ENCODE results near the gene SLCO4A1.
A peak's percentile ranks its signal among the peaks of the same experiment; 100 is the strongest.

SLCO4A1 gene

DNA sequence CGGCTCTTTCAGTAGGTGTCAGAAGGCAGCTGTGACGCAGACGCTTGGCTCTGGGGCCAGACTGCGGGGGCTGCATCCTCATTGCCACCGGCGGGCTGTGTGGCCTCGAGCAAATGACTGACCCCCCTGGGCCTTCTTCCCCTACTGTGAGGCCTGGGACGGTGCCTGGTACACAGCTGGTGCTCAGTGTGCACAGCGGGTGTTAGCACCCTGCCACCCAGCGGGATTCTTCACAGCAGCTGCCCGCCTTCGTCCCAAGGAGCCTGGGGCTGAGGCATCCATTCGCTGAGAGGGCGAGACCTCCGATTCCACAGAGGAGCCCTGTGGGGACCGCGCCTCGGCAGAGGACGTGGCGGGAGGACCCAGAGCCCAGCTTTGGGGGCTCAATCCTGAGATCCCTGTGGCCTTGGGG, 10.6 kb downstream of the SLCO4A1 start:
- no peak for DNase-seq

DNA sequence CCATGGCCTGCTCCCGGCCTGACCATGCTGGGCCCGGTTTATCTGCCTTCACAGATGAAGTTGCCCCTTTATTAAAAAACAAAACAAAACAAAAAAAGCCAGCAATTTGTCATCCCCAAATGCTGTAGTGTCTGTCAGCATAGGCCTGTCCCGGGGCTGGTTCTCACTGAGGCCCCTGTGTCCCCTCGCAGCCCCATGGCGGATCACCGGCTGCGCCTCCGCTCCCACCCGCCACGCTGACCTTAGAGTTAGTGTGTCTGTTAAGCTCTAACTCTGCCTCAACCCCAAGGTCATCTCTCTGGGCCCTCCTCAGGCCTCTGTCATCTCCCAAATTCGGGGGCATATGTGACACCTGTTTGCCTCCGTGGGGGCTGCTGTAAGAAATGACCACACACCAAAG, 11.1 kb downstream of the SLCO4A1 start:
- DNase-seq: no peak

DNA sequence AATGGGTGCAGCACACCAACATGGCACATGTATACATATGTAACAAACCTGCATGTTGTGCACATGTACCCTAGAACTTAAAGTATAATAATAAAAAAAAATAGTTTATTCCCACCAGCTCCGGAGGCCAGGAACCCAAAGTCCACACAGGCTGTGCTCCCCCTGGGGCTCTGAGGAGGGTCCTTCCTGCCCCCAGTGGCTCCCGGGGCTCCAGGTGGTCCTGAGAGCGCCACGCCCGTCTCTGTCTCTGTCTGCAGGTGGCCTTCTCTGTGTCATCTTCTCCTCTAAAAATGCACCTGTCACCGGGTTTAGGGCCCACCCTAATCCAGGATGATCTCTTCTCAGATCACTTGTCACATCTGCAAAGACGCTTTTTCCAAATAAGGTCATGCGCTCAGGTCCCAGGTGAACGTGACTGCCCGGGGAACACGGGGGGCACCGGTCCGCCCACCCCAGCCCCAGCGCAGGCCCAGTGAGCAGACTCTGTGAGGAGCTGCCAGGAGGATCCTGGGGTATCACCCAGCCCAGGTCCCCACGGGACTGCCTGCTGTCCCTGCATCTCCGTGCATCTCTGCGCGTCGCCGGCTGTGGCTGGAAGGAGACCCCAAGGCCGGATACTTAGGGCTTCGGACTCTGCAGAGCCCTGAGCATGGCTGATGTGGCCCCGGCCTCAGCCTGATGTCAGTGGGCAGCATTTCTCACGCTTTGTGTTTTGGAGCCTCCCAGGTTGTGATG, 11.8 kb downstream of the SLCO4A1 start:
- no peak for DNase-seq

GRCh38 chr20:62655282-62656196, 13.2 kb downstream of the SLCO4A1 start:
- DNase-seq: no peak

GRCh38 chr20:62656197-62656918, 14.1 kb downstream of the SLCO4A1 start:
- DNase-seq: no peak

- no peak for DNase-seq
Measured at GRCh38 chr20:62656919-62657588, 14.8 kb downstream of the SLCO4A1 start.

DNA sequence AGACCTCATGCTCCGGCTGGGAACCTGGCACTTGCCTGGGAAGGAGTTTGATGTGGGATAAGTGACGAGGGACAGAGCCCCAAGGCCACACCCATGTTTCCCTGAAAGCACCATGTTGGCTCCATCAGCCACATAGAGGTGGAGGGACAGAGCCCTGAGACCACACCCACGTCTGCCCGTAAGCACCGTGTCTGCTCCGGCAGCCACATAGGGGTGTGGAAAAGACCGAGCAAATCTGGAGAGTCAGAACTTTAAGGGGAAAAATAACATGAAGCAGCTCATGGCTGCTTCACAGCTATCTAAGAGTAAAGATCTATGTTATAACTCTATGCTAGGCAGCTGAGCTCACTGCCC, 15.3 kb downstream of the SLCO4A1 start:
- no peak for DNase-seq

DNA sequence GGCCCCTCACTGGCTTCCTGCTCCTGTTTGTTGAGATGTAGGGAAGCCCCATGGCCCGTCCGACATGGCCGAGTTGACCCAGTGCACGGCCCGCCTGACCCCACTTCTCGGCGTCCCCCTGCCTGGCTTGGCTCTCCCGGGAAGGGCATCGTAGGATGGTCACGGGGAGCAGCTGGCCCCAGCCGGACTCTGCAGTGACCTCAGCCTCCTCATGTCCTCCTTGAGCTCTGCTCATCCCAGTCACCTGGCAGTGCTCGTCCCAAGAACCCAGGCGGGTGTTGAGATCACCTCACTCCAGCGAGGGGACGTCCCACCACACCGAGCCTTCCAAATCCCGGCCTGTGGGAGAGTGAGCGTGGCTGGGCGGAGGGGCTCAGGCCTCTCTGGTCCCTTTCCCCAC, 15.7 kb downstream of the SLCO4A1 start:
- DNase-seq: no peak

GRCh38 chr20:62658593-62659178, 16.4 kb downstream of the SLCO4A1 start:
- no peak for DNase-seq

DNA sequence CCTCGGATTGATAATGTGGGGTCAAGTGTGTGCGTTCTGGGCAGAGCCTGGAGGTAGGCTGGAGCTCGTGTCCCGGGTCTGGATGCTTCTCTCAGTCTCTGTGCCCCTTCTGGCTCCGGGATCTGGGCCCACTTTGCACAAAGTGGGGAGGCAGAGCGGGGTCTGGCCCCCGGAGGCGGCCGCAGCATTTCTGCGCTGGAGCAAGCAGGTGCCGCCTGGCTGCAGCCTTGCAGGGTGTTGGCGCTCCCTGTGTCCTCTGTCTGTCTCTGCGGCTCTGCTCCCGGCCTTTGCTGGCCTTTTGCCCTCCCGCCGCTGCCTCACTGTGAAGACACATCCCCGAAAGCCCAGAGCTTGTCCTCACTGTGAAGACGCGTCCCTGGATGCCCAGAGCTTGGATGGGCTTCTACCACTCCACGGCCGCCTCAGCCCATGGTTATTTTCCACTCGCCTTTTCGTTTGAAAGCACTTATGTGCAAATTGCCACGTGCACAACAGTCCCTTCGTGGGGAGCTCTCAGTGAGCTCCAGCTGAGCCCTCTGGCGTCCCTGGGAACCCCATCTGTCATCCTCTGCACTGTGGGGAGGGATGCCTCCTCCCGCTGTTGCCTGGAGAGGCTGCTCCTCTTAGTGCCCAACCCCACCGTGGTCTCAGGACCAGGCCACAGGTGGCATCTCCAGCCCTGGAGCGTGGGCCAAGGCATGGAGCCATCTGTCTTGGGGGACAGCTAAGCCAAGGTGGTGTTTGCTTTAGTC, 17.4 kb downstream of the SLCO4A1 start:
- DNase-seq: no peak

- DNase-seq: no peak
Measured at GRCh38 chr20:62660240-62660615, 17.9 kb downstream of the SLCO4A1 start.

DNA sequence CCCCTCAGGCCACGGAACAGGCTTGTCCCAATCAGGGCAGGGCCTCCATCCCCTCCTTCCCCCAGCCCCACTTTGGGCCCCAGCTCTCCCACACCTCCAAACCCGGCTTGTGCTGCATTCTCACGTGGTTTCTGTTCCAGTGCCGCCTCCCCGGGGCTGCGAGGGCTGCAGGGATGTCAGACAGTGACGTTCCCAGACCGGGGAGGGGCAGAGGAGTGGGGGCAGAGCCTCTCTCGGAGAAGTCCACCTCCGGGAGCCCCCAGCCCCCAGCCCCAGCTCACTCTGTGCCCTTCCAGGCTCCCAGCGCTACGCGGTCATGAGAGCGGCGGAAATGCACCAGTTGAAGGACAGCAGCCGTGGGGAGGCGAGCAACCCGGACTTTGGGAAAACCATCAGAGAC, 18.5 kb downstream of the SLCO4A1 start:
- no peak for DNase-seq

DNA sequence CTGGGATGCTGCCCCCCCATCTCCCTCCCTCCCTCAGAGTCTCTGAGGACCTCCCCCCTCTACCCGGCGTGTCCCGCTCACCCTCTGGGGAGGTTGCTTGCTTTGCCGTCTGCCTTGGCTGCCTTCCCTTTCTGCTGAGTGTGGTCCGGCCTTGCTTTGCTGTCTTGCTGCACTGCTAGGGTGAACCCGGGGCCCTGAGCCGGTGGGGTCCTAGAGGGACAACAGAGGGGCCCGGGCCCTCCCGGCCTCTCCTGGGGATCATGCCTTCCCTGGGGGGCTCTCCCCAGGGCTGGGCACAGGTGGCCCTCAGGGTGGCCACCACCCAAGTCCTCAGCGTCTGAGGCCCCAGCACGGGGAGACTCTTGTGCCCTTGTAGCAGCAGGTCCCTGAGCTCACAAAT, 19.3 kb downstream of the SLCO4A1 start:
- DNase-seq: no peak

- DNase-seq: peak; percentile 79
Measured at GRCh38 chr20:62662422-62662821, 20.1 kb downstream of the SLCO4A1 start.

DNA sequence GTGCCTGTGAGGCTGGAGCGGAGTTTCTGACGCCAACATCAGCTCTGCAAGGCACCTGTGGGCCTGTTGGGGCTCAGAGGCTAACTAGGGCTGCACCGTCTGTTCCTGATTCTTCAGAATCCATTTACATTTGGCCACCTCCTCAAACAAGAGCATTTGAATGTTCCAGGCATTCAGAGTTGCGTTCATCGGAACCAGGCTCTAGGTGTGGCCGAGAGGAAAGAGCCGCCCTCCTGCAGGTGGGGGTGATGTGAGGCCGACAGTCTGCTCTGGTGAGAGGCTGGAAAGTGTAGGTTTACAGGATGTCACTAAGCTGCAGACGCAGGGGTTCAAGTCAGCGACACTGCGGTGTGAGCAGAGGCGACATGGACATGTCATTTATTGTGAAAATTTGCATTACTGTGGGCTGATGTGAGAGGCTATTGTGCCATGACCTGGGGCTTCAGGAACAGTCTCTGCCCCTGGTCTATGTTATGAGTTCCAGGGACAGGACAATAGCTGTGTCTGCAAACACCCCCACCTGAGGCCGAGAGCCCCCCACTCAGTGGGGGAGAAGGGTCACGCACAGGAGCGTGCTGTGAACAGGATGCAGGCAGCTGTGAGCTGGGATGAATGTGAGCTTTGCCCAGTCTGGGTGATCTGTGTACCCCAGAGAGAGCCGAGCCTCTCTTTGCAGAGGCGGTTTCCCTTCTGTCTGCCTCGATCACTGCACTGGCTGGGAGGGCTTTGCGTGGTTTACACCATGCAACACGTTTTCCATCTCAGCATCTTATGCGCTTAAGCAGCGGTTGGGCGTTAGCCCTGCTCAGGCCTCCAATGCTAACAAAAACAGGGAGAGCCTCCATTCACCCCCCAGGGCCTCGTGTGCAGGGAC, 21.1 kb downstream of the SLCO4A1 start:
- DNase-seq: no peak

DNA sequence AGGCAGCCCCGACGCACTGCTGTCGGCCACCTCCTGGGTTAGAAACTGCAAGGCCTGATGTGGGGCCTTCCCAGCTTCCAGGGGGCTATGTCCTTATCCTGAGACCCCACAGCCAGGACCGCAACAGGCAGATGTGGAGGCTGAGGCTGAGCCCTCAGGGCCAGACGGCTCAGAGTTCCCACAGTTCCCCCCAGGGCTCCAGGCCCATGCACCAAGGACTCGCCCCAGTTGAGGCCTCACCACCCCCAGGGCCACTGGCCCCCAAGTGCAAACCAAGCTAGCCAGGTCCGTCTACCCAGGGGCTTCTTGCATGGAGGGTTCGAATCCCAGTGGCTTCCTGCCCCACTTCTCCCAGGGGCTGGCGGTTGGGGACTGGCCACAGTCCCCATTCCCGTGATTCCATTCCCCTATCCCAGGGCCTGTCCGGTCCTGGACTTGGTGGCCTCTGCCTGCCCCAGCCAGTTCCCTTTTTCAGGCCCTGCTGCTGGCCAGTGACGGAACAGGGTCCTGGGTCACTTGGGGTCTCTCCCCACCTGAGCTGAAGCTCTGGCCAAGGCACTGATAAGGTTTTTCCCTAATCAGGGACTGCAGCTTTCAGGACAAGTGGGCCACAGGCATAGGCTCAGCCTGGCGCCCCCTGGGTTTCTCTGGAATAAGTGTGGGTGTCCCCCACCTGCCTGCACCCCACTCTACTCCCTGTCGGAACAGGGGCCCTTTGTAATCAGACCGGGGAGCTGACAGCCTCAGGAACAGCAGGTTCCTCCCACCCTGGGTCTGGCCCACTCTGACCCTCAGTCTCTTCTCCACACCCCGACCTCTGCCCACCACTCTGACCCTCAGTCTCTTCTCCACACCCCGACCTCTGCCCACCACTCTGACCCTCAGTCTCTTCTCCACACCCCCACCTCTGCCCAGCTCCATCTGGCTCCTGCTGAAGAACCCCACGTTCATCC, 22.0 kb downstream of the SLCO4A1 start:
- DNase-seq: no peak

DNA sequence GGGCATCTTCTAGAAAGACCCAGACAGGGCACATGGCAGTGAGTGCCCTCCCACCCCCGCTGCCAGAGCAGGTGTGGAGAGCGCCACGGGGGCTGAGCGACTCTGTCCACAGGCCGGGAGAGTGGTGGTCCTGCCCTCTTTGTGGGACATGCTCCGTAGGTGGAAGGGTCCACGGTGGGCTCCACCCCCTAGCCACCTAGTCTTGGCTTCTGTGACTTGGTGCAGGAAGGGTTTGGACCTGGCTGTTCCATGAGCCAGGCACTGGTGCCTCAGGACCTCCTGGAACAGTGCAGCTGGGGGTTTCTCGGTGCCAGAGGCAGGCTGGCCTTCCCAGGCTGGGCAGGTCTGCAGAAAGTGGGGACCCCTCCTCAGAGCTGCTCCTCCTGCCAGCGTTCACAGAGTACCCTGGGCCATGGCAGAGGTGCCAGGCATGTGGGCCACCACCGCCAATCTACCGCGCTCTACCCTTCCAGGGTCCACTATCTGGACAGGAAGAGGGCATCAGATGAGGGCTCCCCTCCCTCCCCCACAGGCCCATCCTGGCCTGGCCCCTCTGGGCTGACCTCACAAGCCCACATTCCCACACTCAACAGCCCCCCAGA, 23.0 kb downstream of the SLCO4A1 start:
- DNase-seq: no peak

DNA sequence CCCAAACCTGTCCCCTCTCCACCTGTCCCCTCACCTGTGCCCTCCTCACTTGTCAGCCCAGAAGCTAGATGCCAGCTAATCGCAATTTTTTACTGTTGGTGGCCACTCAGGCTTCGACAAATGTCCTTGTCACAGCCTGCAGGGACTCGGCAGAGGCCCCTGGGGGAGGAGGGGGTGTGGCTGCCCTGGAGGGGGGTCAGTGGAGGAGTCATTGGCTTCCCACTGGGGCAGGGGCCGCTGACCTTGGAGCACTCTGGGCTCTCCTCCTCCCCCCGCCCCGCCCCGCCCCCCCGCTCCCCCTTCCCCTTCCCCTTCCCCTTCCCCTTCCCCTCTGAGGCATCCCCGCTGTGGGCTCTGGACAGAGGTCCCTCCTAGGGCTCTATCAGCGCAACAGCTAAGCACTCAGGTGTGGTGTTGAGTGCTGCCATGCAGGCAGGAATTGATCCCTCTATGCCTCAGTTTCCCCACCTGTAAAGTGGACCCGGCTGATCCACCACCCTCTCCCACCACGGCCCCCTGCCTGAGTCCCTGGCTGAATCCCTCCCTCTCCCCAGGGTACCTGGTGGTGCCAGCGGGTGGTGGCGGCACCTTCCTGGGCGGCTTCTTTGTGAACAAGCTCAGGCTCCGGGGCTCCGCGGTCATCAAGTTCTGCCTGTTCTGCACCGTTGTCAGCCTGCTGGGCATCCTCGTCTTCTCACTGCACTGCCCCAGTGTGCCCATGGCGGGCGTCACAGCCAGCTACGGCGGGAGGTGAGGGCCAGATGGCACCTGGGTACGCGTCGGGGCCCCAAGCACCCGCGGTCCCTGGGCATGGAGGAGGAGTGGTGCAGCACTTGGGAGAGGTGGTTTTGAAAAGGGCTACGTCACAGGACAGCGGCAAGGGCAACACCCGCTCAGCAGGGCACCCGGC, 23.8 kb downstream of the SLCO4A1 start:
- DNase-seq: no peak
